ENCODE measurements around the gene RTP5.
"Not testable (repeated sequence)": the region's sequence is repeated elsewhere in the genome, so short reads cannot be mapped to it uniquely, and the experiment has no call there.

RTP5 gene

DNA sequence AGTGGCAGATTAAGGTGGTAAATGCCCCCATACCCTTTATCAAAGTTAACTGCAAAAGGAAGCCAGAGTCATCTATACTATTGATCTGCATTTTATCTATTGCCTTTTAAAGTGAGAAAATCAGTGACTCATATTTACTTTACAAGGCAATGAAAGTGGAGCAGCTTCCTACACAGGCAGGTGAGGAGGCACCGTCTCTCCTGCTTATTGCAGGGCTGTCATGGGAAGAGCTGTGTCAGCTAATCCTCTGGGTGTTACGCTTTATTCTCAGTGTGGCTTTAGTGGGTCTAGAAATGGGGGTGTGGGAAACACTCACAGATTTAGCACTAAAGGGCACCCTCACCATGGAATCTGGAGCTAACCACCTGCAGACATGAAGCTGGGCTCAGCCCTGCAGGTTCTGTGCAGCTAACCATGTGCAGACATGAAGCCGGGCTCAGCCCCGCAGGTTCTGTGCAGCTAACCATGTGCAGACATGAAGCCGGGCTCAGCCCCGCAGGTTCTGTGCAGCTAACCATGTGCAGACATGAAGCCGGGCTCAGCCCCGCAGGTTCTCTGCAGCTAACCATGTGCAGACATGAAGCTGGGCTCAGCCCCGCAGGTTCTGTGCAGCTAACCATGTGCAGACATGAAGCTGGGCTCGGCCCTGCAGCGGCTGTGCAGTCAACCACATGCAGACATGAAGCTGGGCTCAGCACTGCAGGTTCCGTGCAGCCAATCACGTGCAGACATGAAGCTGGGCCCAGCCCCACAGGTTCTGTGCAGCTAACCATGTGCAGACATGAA lies 53.5 kb downstream of the RTP5 start:
- DNase-seq (ENCODE audit: low spot score) = not testable (repeated sequence)
